ENCODE measurements around the gene HIPK4. TPM values are rescaled to one million over a fixed set of nuclear protein-coding genes. Genes with fewer than 3 reads are reported as not detected.
A peak's percentile ranks its signal among the peaks of the same experiment; 100 is the strongest.

Gene HIPK4
- total and polyA plus RNA-seq, 9 of the 15 experiments (the other 6 are each of a cell fraction or from before 2014, with no cell fraction given): 0.06 to 0.09 TPM; not detected in 7

GRCh38 chr19:40348125-40348913, 41.7 kb downstream of the HIPK4 start, which contains the start of the genes C19orf47 and PLD3 (continued):
- TF ChIP-seq REST (IDR thresholded peaks at IDR 0.05; ENCODE audit: borderline replicate concordance) (peak; percentile 99), REST (CRISPR knock-in tag; IDR thresholded peaks at IDR 0.05; ENCODE audit: low read depth) (0 out of 2 replicates have a peak, but pooled peaks have one; percentile 70), ILK (tag; IDR thresholded peaks at IDR 0.05; ENCODE audit: borderline replicate concordance, low read depth) (no peak), ELF2 (CRISPR knock-in tag; IDR thresholded peaks at IDR 0.05) (peak; percentile 14; the same call in 1 of the 2 replicates), ZSCAN32 (CRISPR knock-in tag; IDR thresholded peaks at IDR 0.05) (no peak), ZNF407 (IDR thresholded peaks at IDR 0.05; ENCODE audit: low read depth) (no peak)
- TF ChIP-seq, protein P1, sequence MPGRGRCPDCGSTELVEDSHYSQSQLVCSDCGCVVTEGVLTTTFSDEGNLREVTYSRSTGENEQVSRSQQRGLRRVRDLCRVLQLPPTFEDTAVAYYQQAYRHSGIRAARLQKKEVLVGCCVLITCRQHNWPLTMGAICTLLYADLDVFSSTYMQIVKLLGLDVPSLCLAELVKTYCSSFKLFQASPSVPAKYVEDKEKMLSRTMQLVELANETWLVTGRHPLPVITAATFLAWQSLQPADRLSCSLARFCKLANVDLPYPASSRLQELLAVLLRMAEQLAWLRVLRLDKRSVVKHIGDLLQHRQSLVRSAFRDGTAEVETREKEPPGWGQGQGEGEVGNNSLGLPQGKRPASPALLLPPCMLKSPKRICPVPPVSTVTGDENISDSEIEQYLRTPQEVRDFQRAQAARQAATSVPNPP (IDR thresholded peaks at IDR 0.05; ENCODE audit: borderline replicate concordance, insufficient read depth, insufficient read length): no peak

All from K562 (cell line).